AG20443 (cell line): ENCODE results near the gene CST7.

ENCODE experiments used
- DNase-seq: peaks from one replicate; pipeline ENCODE4 v3.0.0; 2012; ENCODE audit warnings: low spot score, mixed read lengths

Gene CST7

DNA sequence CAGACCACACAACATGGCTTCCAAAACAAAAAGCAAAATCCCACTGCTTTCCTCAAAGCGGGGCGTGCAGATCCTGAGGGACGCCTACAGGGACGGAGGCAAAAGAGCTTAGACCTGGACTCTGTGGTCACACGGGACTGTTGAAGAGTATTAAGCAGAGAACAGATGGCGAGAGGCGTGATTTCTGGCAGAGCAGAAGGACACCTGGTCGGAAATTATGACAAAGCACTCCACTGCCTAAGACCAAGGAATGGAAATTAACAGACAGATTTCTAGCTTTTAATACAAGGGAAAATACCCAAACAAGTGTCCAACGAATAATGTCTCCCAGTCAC is 15.4 kb downstream of the CST7 start:
- no peak for DNase-seq

DNA sequence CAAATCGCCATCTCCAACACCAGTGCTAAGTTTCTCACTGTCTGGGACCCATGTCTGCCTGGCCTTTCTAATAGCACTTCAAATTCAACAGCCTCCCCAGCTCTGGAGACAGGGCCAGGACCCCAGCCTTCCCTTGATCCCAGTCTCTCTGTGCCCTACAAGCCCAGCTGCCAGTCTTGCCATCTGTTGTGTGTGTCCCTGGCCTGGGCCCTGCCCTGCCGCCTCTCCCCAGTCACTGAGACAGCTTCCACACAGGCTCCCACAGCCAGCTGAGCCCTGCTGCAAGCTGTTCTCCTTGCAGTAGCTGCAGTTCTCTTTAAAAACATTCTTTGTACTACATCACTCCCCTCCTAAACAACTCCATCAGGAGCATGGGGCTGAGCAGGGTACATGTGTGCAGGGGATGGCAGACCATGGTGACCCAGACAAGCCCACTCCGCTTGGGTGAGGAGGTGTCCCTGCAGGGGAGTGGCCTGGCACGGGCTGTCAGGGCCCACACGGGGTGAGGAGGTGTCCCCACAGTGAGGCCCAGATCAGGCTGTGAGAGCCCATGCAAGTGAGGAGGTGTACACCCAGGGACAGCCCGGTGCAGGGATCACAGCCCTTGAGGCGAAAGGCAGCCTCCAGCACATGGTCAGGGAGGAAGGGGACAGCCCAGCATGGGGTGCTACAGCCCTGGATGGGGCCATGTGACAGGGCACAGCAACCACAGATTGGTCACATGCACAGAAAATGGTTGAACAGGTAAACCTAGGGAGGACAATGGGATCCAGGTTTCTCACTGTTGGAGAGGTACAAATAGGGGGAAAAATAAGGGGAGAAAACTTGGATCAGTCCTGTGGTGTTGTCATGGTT is 16.2 kb downstream of the CST7 start:
- no peak for DNase-seq

DNA sequence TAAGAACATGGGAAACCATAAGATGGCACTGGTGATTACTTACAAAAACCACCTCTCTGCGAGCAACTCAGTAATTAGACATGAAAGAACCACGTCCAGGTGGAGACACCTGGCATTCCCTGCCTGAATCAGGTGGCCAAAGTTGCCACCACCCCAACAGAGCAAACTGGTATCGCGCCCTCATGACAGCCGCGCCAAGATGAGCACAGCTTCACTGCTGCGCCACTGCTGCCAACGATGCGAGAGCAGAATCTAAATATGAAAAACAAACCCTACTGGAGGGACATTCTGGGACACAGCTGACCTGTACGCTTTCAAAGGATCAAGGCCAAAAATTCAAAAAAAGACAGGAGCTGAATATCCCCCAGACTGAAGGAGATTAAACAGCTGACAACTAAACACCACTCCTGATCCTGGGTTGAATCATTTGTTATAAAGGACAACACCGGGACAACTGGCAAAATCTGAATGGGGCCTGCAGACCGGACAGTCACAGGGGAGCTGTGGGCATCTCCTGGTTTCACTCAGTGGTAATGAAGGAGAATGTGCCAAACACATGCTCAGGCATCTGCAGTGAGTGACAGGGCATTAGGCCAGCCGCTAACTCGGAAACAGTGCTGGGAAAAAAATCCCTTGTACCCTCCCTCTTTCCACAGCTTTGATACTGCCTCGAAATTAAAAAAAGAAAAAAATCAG is 17.4 kb downstream of the CST7 start:
- DNase-seq, result no peak

DNA sequence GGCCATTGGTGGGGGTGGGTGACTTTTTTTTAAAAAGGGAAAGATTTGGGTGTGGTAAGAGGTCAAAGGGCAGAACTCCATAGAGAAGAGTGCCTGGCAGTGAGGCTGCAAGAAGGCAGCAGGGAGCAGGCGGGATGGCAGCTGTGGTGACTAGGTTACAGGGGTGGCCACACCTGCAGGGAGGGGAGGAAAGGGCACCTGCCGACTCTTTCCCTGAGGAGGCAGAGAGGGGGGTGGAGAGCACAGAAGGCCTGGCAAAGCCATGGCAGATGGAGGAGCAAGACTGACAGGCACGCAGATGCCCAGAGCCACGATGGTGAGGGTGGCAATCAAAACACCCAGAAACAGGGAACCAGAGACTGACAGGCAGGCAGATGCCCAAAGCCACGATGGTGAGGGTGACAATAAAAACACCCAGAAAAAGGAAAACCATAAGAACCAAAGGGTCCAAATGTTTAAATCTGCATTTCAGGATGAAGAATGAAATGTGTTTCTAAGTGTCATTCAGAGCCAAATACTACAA is 19.3 kb downstream of the CST7 start:
- no peak for DNase-seq

DNA sequence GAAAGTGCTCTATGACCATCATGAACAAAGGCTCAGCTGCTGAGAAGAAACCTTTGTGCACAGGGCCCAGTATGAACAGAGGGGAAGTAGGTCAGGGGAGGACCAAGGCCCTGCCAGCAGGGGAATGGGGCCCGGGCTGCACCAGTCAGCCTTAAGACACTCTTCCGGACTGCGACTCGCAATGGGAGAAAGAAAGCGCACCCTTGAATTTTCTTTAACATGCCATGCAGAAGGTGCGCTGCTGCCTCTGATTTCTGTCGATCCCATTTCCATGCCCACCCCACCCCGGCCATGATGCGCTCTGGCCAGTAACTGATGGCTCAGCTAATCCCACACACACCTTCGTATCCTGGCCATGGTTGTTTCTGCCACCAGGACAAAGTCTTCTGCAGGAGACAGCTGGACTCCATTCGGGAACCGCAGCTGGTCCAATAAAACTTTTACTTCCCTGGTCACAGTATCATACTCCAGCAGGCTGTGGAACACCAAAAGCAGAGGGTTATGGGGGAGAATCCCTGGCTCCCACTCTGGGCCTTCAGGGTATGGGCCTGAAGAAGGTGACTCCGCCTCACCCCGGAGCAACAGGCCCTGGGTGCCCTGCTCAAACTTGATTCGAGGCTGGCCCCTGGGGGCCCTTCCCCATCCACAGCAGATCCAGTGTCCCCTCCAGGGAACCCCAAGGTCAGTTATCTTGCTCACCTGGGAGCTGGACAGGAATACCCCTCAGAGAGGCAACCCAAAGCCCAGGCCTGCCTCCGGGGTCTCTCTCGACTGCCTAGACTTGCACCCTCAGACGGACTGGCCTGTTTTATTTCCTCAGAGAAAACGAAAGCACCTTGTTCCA is 20.3 kb downstream of the CST7 start:
- DNase-seq, result no peak

DNA sequence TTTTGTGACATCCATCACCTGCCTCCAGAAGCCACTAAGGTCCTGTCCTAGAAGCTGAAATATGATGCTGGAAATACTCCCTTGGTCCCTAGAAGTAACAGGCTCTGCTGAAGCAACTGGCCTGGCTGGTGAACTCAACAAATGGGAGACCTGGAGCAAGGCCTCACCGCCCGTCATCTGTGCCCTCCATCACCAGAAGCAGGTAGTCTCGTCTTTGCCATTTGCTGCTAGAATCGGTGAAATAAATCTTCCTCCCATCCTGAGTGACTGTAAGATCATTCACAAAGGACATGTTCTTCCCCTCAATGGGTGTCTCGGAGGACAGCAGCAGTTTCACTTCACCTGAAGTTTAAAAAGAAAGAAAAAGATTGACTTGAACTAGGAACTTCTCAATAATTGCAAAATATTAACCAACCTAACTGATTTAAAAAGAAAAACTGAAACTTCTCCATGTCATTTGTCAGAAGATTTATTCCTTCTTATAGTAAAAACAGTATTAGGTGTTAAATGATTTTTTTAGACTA is 21.0 kb downstream of the CST7 start:
- DNase-seq, result no peak

DNA sequence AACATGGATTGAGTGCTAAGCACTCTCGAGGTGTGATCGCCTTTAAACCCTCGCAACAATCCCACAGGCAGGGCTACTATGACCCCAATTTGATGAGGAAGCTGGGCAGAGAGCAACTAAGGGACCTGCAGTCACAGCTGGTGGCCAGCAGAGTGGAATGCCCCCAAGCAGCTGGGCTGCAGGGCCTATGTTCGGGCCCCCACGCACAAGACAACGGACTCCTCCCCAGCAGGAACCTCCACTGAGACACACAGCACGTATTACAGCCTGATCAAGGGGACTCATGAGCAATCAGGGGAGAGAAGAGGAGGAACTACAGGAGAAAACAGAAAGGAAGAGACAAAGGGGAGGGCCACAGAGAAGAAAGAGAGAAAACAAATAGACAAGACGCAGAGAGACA is 21.7 kb downstream of the CST7 start:
- no peak for DNase-seq

DNA sequence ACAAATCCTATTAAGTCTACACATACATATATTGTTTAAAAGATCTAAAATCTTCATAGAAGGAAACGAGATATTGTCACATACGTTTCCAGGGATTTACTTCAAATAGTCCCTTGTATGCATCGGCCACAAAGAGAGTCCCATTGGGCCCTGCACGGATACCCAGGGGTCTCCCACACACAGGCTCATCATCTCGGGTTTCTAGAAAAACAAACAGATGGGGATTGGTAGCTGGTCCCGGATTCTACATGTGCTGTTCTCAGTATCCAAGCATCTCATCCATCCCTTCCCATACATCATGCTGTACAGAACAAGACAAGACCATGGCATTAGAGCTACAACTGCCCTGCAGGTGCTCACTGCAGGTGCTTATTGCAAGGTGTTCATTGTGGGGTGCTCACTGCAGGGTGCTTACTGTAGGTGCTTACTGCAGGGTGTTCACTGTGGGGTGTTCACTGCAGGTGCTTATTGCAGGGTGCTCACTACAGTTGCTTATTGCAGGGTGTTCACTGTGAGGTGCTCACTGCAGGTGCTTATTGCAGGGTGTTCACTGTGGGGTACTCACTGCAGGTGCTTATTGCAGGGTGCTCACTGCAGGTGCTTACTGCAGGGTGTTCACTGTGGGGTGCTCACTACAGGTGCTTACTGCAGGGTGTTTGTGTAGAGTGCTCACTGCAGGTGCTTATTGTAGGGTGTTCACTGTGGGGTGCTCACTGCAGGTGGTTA is 22.5 kb downstream of the CST7 start:
- no peak for DNase-seq

DNA sequence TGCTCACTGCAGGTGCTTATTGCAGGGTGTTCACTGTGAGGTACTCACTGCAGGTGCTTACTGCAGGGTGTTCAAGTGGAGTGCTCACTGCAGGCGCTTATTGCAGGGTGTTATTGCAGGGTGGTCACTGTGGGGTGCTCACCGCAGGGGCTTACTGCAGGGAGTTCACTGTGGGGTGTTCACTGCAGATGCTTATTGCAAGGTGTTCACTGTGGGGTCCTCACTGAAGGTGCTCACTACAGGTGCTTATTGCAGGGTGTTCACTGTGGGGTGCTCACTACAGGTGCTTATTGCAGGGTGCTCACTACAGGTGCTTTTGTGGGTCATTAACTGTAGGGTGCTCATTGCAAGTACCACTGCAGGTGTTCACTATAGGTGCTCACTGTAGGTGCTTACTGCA is 23.3 kb downstream of the CST7 start:
- no peak for DNase-seq

DNA sequence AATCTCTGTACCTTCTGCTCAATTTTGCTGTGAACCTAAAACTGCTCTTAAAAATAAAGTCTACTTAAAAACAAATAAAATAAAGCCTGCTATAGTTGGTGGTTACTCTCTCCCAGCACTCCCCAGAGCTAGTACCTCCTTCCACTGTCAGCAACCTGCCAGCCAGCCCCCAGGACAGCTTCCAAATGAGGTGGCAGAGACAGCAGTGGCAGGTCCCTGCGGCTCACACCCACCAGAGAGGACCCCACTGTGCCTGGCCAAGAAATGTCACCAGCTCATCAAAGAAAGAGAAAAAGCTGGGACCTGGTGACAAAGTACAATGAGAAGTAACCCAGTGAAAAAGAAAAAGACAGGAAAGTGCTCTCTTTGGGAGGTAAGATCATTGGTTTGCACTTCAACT is 28.3 kb downstream of the CST7 start:
- DNase-seq, result no peak

DNA sequence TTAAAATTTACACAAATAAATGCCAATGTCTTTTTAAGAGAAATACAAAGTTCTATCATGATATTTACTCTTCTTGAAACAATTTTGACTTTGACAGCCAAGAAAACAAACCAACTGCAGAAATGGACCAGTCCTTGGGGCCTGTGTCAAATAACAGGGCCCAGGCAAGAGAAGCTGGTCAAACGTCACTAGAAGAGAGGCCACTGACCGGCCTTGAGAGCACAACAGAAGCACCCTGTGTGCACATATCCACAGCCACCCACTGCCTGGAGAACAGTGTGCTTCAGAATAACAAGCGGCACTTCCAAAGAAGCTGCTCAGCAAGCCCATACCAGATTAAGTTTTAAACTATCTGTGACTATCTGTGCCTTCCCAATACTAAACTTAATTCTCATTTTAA is 28.7 kb downstream of the CST7 start:
- DNase-seq, result no peak

DNA sequence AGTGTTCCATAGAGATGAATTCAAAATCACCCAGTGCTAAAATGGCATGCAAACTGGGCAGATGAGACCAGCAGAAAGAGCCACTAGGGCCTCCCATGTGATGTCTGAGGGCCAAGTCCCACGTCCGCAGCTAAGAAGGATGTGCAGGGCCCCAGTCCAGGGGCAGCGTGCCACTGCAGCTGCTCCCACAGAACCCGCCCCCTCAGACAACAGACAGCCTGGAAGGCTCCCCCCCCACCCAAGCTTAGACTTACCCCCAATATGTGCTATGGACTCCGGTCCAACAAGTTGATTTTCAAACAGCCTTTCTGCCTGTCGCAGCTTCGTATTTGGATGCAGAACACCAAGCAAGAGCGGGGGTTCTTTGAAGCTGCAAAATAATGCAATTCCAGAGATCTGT is 29.4 kb downstream of the CST7 start:
- no peak for DNase-seq

DNA sequence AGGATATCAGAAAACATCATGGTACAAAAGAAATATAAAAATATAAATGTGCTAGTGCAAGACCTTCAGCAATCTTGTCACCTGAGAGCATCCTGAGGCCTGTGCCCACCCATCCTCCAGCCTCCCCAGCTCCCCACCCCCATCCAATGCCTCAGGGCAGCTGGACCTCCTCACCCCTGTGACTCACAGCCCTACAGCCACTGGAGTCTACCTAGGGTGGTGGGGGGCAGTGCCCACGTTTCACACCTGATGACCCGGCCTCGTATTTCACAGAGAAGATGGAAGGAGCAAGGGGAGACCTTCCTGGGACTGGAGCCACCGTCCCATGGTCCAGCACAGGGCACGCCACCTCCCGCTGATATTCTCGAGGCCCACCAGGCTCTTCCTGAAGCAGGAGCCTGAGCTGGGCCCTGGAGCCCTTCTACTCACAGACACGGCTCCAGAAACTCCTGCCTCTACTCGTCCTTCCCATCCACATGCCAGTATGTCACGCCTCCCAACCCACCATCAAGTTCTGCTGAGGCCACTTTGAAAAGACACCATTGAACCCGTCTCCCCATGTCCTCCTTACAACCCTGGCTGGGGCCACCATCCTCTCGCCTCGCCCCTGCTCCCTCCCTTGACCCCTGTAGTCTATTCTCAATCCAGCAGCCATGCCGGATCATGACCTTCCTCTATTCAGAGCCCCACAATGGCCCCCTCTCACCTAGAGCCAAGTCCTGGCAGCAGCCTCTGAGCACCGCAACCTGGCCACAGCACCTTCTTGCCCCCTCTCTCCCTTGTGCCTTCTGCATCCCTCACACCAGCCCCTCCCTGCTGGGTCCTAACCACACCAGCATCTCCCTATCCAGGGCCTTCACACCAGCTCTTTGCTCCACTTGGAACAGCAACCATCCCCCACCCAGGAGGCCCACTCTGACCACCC is 30.2 kb downstream of the CST7 start:
- no peak for DNase-seq

DNA sequence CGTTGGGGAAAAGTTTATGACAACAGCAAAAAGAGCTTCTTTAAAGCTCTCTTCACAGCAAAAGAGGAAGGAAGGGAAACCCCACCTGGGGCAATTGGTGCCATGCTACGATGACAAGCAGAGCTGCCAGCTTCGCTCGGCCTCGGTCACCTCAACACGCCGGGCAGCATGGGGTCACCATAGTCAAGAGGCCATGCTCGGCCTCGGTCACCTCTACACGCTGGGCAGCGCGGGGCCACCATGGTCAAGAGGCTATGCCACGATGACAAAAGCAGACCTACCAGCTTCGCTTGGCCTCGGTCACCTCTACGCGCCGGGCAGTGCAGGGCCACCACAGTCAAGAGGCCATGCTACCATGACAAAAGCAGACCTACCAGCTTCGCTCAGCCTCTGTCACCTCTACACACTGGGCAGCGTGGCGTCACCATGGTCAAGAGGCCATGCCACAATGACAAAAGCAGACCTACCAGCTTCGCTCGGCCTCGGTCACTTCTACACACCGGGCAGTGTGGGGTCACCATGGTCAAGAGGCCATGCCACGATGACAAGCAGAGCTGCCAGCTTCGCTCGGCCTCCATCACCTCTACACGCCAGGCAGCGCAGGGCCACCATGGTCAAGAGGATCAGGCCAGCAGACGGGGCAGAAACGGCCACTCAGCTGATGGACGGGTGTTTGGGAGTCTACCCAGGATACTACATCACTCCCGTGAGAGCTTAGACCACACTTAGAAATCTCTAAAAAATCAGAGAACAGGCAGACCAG is 31.4 kb downstream of the CST7 start:
- no peak for DNase-seq

DNA sequence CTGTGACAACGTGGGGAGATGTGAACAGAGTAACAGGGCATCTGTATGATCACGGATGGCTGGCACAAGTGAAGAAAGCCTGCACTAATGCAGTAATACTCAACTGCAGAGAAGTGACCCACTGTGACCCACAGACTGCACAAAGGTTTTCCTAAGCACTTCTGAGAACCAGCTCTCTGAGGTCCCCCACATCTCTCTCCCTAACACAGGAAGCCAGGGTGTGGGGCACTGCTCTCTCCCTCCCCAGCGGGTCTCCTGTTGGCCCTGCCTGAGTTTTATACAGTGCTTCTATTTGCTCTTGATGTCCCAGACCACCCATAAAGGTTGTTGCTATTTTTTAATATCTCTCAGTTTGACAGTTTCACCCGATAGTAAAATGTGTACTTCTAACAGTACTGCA is 32.2 kb downstream of the CST7 start:
- no peak for DNase-seq

DNA sequence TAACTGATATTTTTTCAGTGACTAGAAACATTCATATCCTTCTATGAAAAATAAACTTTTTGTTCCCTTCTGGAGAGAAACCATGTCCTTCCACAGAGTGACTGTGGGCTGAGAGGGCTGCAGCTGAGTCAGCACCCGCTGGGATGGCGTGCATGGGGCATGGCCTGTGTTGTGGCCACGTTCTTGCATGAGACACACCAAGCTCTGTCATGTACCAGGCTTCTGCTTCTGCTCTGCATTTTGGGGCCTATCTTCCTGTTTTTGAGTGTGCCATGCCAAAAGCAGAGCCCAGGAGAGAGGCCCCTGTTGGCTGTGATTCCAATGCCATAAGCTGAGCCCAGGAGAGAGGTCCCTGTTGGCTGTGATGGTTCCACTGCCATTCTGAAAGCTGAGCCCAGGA is 32.7 kb downstream of the CST7 start:
- DNase-seq, result no peak

DNA sequence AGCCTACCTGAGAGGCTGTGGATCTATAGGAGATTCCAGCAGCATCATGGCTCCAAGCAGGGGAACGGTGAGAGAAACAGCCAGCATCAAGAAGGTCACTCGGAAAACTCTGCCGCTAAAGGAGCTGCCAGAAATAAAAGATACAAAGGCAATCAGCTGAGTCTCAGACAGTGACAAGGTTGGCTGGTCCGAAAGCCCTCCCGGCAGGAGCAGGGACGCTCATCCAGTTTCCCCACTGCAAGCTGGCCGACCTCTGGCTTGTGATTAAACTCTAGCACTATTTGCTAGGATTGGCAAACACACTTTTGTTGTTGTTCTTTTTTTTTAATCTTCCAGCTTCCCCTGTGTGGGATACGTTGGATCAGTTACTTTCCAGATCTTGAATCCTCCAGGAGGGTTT is 34.8 kb downstream of the CST7 start:
- DNase-seq, result no peak

DNA sequence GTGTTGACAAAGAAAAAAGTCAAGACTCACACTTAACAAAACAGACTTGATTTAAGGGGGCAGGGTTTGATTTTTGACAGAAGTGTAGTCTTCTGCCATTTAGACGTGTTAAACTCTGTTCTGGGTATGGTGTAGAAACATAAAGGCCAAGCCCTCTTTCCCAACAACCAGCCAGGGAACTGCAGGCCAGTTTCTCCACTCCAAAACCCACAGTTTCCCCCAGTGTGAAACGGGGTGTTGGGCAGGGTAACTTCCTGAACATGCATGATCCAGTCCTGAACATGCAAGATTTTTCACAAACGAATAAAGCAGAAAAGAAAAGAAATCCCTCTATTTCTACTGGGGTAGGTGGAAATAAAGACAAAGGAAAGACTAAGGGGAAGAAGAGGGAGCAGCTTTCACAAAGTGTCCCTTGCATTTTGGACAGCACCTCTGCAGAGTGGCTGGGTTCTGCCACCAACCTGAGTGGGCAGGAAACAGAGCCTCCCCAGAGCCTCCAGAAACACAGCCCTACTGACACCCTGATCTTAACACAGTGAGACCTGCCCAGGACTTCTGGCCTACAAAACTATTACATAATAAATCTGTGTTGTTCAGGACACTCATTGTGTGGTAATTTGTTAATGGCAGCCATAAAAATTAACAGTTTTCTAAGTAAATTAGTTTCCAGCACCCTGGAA is 36.0 kb downstream of the CST7 start:
- no peak for DNase-seq

DNA sequence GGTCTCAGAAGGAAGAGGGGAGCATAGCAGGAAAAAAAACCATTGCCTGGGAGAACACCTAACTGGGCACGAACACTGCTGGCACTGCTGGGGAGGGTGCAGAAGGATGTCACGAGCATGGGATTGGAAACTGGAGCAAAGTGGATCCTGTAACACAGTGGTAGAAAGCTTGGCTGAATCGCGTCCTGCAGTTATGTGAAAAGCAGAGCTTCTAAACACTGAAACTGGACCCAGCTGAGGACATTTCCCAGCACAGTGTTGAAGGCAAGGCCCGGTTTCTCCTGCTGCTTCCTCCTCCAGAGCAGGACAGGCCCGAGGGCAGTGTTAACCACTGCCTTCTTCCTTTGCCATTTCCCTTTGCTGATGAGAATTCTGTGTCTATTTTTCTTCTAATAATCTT is 36.7 kb downstream of the CST7 start:
- DNase-seq, result no peak
